ENCODE data around the gene INPP4B.

The INPP4B gene

GRCh38 chr4:142846108-142846728 lies at the start of gene INPP4B:
TSS of gene INPP4B (minus strand) at chr4:142846301.
- peak; percentile 20 to 47 for DNase-seq (ENCODE audit: low read depth in 2 of 2)

GRCh38 chr4:142893012-142893411 lies 46.9 kb upstream of the INPP4B start:
- no peak for DNase-seq (ENCODE audit: low read depth in 2 of 2)

- no peak for DNase-seq (ENCODE audit: low read depth in 2 of 2)
Measured at GRCh38 chr4:142886566-142886965, 40.5 kb upstream of the INPP4B start.

- no peak for DNase-seq (ENCODE audit: low read depth in 2 of 2)
Measured at GRCh38 chr4:142883040-142883832, 37.1 kb upstream of the INPP4B start.

GRCh38 chr4:142882159-142882558 lies 36.1 kb upstream of the INPP4B start:
- no peak for DNase-seq (ENCODE audit: low read depth in 2 of 2)

- DNase-seq (ENCODE audit: low read depth in 2 of 2), result no peak
Measured at GRCh38 chr4:142881331-142881730, 35.2 kb upstream of the INPP4B start.

- no peak for DNase-seq (ENCODE audit: low read depth in 2 of 2)
Measured at GRCh38 chr4:142875117-142875516, 29.0 kb upstream of the INPP4B start.

GRCh38 chr4:142874684-142875083 lies 28.6 kb upstream of the INPP4B start:
- DNase-seq (ENCODE audit: low read depth in 2 of 2), result no peak

- DNase-seq (ENCODE audit: low read depth in 2 of 2), result no peak
Measured at GRCh38 chr4:142866685-142867084, 20.6 kb upstream of the INPP4B start.

- DNase-seq (ENCODE audit: low read depth in 2 of 2), result no peak
Measured at GRCh38 chr4:142861351-142861750, 15.2 kb upstream of the INPP4B start.

- DNase-seq (ENCODE audit: low read depth in 2 of 2), result no peak
Measured at GRCh38 chr4:142858965-142859364, 12.9 kb upstream of the INPP4B start.

GRCh38 chr4:142858446-142858845 lies 12.3 kb upstream of the INPP4B start:
- DNase-seq (ENCODE audit: low read depth in 2 of 2), result no peak

GRCh38 chr4:142856576-142856975 lies 10.5 kb upstream of the INPP4B start:
- DNase-seq (ENCODE audit: low read depth in 2 of 2), result no peak

- DNase-seq (ENCODE audit: low read depth in 2 of 2), result no peak
Measured at GRCh38 chr4:142850478-142850877, 4.4 kb upstream of the INPP4B start.

- DNase-seq (ENCODE audit: low read depth in 2 of 2), result peak; percentile 56 to 58
Measured at GRCh38 chr4:142846729-142847596, 862 bp upstream of the INPP4B start.

- peak; percentile 11 to 15 for DNase-seq (ENCODE audit: low read depth in 2 of 2)
Measured at GRCh38 chr4:142845293-142846107, 601 bp downstream of the INPP4B start.

- no peak for DNase-seq (ENCODE audit: low read depth in 2 of 2)
Measured at GRCh38 chr4:142844782-142845181, 1.3 kb downstream of the INPP4B start.

- DNase-seq (ENCODE audit: low read depth in 2 of 2), result no peak
Measured at GRCh38 chr4:142840516-142841123, 5.5 kb downstream of the INPP4B start.

GRCh38 chr4:142838778-142839177 lies 7.3 kb downstream of the INPP4B start:
- DNase-seq (ENCODE audit: low read depth in 2 of 2), result no peak

GRCh38 chr4:142832022-142832421 lies 14.1 kb downstream of the INPP4B start:
- DNase-seq (ENCODE audit: low read depth in 2 of 2), result no peak

Measured in activated CD4-positive, alpha-beta T cell treated with anti-CD3 and anti-CD28 coated beads for 24 hours (primary cell).